RWPE2 (cell line): Measurements from ENCODE around the gene PXN.

Source experiments
- ATAC-seq: fragments of 200-7000 bp; cut with Tn5 transposase; 3 replicates; pipeline ENCODE4 v1.9.1; 2021; ENCODE audit warnings: low read depth
- DNase-seq: peaks from one replicate; pipeline ENCODE4 v3.0.0-alpha.2; 2020; ENCODE audit warnings: low spot score
- H3K27ac ChIP-seq: fragments of 450-650 bp; 2 replicates; pipeline ENCODE4 v1.5.1; 2017; ENCODE audit warnings: mild to moderate bottlenecking; ENCODE audit not compliant: poor library complexity, severe bottlenecking
- H3K27me3 ChIP-seq: fragments of 250-450 bp; sonication (Bioruptor Pico); 2 replicates; pipeline ENCODE4 v1.5.1; 2021; ENCODE audit warnings: mild to moderate bottlenecking, moderate library complexity; ENCODE audit not compliant: insufficient read depth, poor library complexity, severe bottlenecking
- H3K36me3 ChIP-seq: fragments of 250-450 bp; sonication (Bioruptor Pico); 2 replicates; pipeline ENCODE4 v1.5.1; 2020; ENCODE audit warnings: low read depth, mild to moderate bottlenecking, moderate library complexity
- H3K4me1 ChIP-seq: fragments of 250-450 bp; sonication (Bioruptor Pico); 2 replicates; pipeline ENCODE4 v1.5.1; 2021; ENCODE audit warnings: mild to moderate bottlenecking, moderate library complexity; ENCODE audit not compliant: insufficient read depth, poor library complexity, severe bottlenecking
- H3K4me3 ChIP-seq: fragments of 250-450 bp; sonication (Bioruptor Pico); 2 replicates; pipeline ENCODE4 v1.5.1; 2021; ENCODE audit warnings: mild to moderate bottlenecking, moderate library complexity; ENCODE audit not compliant: severe bottlenecking
- H3K9me3 ChIP-seq: fragments of 250-450 bp; sonication (Bioruptor Pico); 2 replicates; pipeline ENCODE4 v1.5.1; 2021; ENCODE audit warnings: mild to moderate bottlenecking, moderate library complexity; ENCODE audit not compliant: severe bottlenecking
- CTCF ChIP-seq: fragments of 450-650 bp; IDR thresholded peaks from one replicate; pipeline ENCODE4 v1.5.1; 2017; ENCODE audit warnings: mild to moderate bottlenecking, moderate library complexity; ENCODE audit not compliant: poor library complexity, severe bottlenecking

Gene PXN

GRCh38 chr12:120206228-120206627, 59.3 kb downstream of the PXN start:
- peak; percentile 3 for ATAC-seq
- Histone ChIP-seq H3K9me3 (no peaks in the 10 kb centered on the region), H3K27ac (no peak overlapping the region), H3K4me1 (no peaks in the 10 kb centered on the region), H3K4me3 (no peak overlapping the region), H3K27me3 (no peaks in the 10 kb centered on the region), H3K36me3 (peaks cover 20% of the 10 kb centered on the region)
- no peak for DNase-seq
- TF ChIP-seq CTCF: no peak

- no peak for ATAC-seq
- no peaks in the 10 kb centered on the region for H3K9me3 ChIP-seq
- H3K4me3 ChIP-seq: no peak overlapping the region
- H3K4me1 ChIP-seq: peaks cover 6% of the 10 kb centered on the region
- H3K36me3 ChIP-seq: peaks cover 21% of the 10 kb centered on the region
- DNase-seq: no peak
- no peak for TF ChIP-seq CTCF
- no peaks in the 10 kb centered on the region for H3K27me3 ChIP-seq
- H3K27ac ChIP-seq: no peak overlapping the region
Measured at GRCh38 chr12:120204171-120204570, 61.4 kb downstream of the PXN start.

GRCh38 chr12:120200364-120200800, 65.1 kb downstream of the PXN start:
- no peaks in the 10 kb centered on the region for H3K9me3 ChIP-seq
- peak overlapping the region; percentile 87 for H3K4me3 ChIP-seq
- peak overlapping the region; percentile 89 for H3K27ac ChIP-seq
- no peak for TF ChIP-seq CTCF
- H3K27me3 ChIP-seq: no peaks in the 10 kb centered on the region
- no peak for DNase-seq
- no peak for ATAC-seq
- peaks cover 10% of the 10 kb centered on the region for H3K4me1 ChIP-seq
- H3K36me3 ChIP-seq: peaks cover 52% of the 10 kb centered on the region

GRCh38 chr12:120199595-120200306, 65.8 kb downstream of the PXN start:
- no peak for TF ChIP-seq CTCF
- Histone ChIP-seq H3K27ac (peak overlapping the region; percentile 89), H3K27me3 (no peaks in the 10 kb centered on the region), H3K4me3 (peak overlapping the region; percentile 87), H3K36me3 (peaks cover 52% of the 10 kb centered on the region), H3K9me3 (no peaks in the 10 kb centered on the region), H3K4me1 (peaks cover 13% of the 10 kb centered on the region)
- DNase-seq (no peak), ATAC-seq (no peak; the same call in 2 of the 3 replicates)

- ATAC-seq: no peak
- no peak overlapping the region for H3K4me3 ChIP-seq
- no peaks in the 10 kb centered on the region for H3K9me3 ChIP-seq
- H3K36me3 ChIP-seq: peaks cover 52% of the 10 kb centered on the region
- TF ChIP-seq CTCF: no peak
- peak overlapping the region; percentile 89 for H3K27ac ChIP-seq
- H3K4me1 ChIP-seq: peaks cover 13% of the 10 kb centered on the region
- no peak for DNase-seq
- H3K27me3 ChIP-seq: no peaks in the 10 kb centered on the region
Measured at GRCh38 chr12:120199025-120199424, 66.5 kb downstream of the PXN start.
